Measurements from ENCODE around the gene LRP4.
A peak's percentile ranks its signal among the peaks of the same experiment; 100 is the strongest.
"Not testable (repeated sequence)": the region's sequence is repeated elsewhere in the genome, so short reads cannot be mapped to it uniquely, and the experiment has no call there.

Gene LRP4

DNA sequence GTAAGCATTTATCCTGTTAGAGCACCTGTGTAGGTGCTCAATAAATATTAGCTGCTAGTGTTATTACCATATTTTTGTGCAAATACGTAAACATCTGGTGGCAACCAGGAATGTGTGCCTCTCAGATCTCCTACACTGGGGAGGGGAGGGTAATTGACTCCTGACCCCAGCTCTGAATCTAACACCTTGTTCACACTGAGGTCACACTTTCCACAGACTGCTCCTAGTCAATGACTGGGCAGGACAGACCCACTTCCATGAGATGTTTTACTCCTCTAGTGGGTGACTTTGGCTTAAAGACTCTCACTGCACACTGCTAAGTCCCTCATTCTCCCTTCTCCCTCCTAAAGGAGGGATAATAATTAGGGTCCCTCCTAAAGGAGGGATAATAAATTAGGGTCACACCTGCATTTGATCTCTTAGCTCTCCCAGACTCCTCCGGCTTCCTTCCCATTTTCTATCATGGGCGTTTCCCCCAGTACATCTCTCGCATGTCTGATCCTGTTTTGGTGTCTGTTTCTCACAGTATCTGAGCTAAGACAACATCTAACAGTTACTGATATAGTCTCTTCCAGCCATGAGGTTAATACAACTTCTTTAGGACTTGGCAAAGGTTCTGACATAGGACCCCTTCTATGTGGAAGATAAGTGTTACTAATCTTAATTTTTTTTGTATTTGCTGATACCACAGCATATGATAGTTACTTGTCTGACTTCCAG, 26.2 kb upstream of the LRP4 start:
- ChIA-PET POLR2A (no interaction called here), CTCF (interaction anchor here (2.0 kb wide), 1 partner anchor 209 kb away, joined by 7 read pairs; no protein-coding TSS in a partner anchor)
- no peak for TF ChIP-seq CTCF (IDR thresholded peaks at IDR 0.05; ENCODE audit: insufficient read depth, low read length, missing control alignments)
- no peak for DNase-seq (ENCODE audit: low read depth, low spot score)
- H3K4me3 ChIP-seq (ENCODE audit: low read depth, low read length), result no peak overlapping the region

GRCh38 chr11:46942172-46942571, 23.8 kb upstream of the LRP4 start:
- H3K4me3 ChIP-seq (ENCODE audit: low read depth, low read length), result no peak overlapping the region
- ChIA-PET CTCF (interaction anchor here (1.6 to 1.7 kb wide), 2 partner anchors 26 to 211 kb away, joined by 3 to 5 read pairs; no protein-coding TSS in a partner anchor), POLR2A (no interaction called here)
- no peak for TF ChIP-seq CTCF (IDR thresholded peaks at IDR 0.05; ENCODE audit: insufficient read depth, low read length, missing control alignments)
- DNase-seq (ENCODE audit: low read depth, low spot score), result no peak

DNA sequence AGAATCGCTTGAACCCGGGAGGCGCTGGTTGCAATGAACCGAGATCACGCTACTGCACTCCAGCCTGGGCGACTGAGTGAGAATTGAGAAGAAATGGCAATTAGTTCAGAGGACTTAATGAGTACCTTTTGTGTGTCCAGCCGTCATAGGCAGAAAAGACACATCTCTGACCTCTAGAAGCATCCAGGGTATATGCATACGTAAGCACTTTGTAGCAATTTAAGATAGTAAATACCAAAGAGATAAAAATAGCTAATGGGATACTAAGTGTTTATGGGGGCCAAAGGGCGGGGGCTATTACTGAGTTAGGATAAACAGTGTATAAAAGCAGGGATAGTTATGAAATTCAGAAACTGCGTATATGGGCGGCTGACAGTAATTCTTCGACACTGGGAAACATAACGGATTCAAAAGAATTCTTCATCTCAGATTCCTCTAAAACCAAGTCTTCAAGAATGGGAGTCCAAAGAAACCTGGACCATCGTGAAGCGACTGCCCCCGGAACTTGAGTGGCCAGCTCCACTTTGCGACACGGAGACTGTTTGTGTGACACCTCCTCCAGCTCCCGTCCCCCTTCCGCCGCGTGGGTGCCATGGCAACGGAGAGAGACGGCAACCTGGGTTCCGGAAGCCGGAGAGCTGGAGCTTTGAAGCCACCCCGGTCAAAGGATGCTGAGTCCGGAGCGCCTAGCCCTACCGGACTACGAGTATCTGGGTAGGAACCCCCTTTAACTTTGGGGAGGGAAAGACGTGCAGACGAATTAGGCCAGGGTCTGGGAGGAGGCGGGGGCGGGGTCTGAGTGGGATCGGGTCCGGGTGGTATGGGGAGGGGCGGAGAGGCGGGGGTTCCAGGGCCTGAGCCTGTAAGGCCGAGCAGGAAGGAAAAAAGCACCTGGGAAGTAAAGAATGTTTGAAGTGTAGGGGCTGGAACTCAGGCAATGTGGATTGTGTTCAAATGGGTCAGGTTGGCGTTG, 18.1 kb upstream of the LRP4 start, which contains the start of gene CSTPP1:
CSTPP1 (plus strand) TSS at position 624 of the 973 bp plus-strand sequence; CDS start at position 669, 45 bp downstream.
- ChIA-PET CTCF (interaction anchor here (0.8 to 1.8 kb wide), 5 partner anchors 14 to 226 kb away, joined by 3 to 7 read pairs (median 4); partner anchors contain the start of gene LRP4), POLR2A (interaction anchor here (1.0 kb wide), 1 partner anchor 20 kb away, joined by 5 read pairs; no protein-coding TSS in a partner anchor)
- no peak for TF ChIP-seq CTCF (IDR thresholded peaks at IDR 0.05; ENCODE audit: insufficient read depth, low read length, missing control alignments)

DNA sequence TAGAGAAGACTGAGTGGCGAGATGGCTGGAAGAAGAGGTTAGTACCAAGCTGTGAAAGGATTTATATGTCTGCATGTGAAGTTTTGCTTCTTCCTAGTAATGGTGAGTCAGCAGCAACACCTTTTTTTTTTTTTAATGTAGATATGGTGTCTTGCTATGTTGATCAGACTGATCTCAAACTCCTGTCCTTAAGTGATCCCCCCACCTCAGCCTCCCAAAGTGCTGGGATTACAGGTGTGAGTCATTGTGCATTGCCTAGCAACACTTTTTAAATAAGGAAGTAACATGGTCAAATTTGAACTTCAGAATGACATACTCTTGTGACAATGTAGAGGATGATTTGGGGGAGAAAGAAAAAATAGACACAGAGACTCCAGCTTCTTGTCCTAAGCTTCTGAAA, 11.7 kb upstream of the LRP4 start:
- H3K4me3 ChIP-seq (ENCODE audit: low read depth, low read length), result no peak overlapping the region
- CTCF ChIA-PET, result interaction anchor here (0.9 to 2.1 kb wide), 5 partner anchors 9 to 223 kb away, joined by 3 to 6 read pairs (median 5); no protein-coding TSS in a partner anchor
- DNase-seq (ENCODE audit: low read depth, low spot score), result no peak
- POLR2A ChIA-PET, result interaction anchor here (0.6 to 1.3 kb wide), 2 partner anchors 9 to 36 kb away, joined by 4 read pairs; no protein-coding TSS in a partner anchor
- TF ChIP-seq CTCF (IDR thresholded peaks at IDR 0.05; ENCODE audit: insufficient read depth, low read length, missing control alignments), result no peak

More for the DNA sequence above, 18.1 kb upstream of the LRP4 start, which contains the start of gene CSTPP1:
- H3K4me3 ChIP-seq (ENCODE audit: low read depth, low read length), result peak within 1 kb of the TSS; percentile 85
- peak; percentile 38 for DNase-seq (ENCODE audit: low read depth, low spot score)

DNA sequence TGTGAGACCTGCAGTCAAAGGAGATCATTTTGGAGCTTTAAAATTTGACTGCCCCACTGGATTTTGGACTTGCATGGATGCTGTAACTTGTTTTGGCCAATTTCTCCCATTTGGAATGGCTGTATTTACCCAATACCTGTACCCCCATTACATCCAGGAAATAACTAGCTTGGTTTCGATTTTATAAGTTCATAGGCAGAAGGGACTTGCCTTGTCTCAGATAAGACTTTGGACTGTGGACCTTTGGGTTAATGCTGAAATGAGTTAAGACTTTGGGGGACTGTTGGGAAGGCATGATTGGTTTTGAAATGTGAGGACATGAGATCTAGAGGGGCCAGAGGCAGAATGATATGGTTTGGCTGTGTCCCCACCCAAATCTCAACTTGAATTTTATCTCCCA, 10.4 kb upstream of the LRP4 start:
- H3K4me3 ChIP-seq (ENCODE audit: low read depth, low read length); POLR2A ChIA-PET; DNase-seq (ENCODE audit: low read depth, low spot score): not testable (repeated sequence)
- CTCF ChIA-PET, result interaction anchor here (2.1 kb wide), 1 partner anchor 8 kb away, joined by 5 read pairs; no protein-coding TSS in a partner anchor

DNA sequence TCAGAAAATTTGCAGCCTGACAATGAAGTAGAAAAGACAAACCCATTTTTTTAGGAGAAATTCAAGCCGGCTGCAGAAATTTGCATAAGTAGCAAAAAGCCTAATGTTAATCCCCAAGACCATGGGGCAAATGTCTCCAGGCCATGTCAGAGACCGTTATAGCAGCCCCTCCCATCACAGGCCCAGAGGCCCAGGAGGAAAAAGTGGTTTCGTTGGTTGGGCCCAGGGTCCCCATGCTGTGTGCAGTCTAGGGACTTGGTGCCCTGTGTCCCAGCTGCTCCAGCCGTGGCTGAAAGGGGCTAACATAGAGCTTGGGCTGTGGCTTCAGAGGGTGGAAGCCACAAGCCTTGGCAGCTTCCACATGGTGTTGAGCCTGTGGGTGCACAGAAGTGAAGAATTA, 9.6 kb upstream of the LRP4 start:
- H3K4me3 ChIP-seq (ENCODE audit: low read depth, low read length); DNase-seq (ENCODE audit: low read depth, low spot score); CTCF ChIA-PET; POLR2A ChIA-PET: not testable (repeated sequence)

All from AG04449 (cell line).